GM21515 (cell line): ENCODE results near the gene WNK4.
"Not testable (repeated sequence)": the region's sequence is repeated elsewhere in the genome, so short reads cannot be mapped to it uniquely, and the experiment has no call there.

ENCODE experiments used
- ATAC-seq: cut with Tn5 transposase; IDR thresholded peaks from one replicate; pipeline ENCODE4 v1.9.1; 2021; ENCODE audit not compliant: unreplicated experiment

Gene WNK4

GRCh38 chr17:42779936-42780850 is at the start of gene WNK4:
WNK4 (plus strand) TSS chr17:42780610; CDS start chr17:42780699, 89 bp downstream.
- no peak for ATAC-seq

DNA sequence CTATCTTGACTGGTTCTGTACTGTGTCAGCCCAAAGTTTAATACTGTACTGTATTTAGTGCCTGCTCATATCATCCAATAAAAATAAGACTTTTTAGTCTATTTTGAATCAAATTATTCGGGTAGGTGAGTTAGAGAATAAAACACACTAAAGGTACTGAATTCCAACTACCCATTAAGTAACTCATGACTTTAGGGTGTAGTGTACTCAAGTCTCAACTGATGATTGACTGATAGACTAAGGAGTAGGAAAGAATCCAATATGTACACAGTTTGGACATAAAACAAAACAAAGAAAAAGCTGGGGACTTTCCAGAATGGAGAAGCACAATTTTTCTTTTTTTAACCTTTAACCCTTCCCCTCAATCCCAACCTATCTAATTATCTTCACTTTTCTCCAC is 39.7 kb upstream of the WNK4 start:
- no peak for ATAC-seq

DNA sequence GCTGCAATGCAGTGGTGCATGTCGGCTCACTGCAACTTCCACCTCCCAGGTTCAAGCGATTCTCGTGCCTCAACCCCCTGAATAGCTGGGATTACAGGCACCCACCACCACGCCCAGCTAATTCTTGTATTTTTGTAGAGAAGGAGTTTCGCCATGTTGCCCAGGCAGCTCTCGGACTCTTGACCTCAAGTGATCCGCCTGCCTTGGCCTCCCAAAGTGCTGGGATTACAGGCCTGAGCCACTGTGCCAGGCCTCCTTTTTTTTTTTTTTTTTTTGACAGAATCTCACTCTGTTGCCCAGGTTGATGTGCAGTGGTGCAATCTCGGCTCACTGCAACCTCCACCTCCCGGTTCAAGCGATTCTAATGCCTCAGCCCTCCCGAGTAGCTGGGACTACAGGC is 37.5 kb upstream of the WNK4 start:
- ATAC-seq = not testable (repeated sequence)

- ATAC-seq = no peak
These were observed 36.7 kb upstream of the WNK4 start for GRCh38 chr17:42743595-42744282.

GRCh38 chr17:42744283-42744805 is 36.1 kb upstream of the WNK4 start:
- peak; percentile 18 for ATAC-seq

GRCh38 chr17:42744806-42745617 is 35.4 kb upstream of the WNK4 start, which contains the start of gene EZH1:
EZH1 (minus strand) TSS chr17:42745040; CDS start chr17:42728941, 16,099 bp downstream.
- peak; percentile 81 for ATAC-seq

GRCh38 chr17:42748202-42748907 is 32.1 kb upstream of the WNK4 start:
- no peak for ATAC-seq

DNA sequence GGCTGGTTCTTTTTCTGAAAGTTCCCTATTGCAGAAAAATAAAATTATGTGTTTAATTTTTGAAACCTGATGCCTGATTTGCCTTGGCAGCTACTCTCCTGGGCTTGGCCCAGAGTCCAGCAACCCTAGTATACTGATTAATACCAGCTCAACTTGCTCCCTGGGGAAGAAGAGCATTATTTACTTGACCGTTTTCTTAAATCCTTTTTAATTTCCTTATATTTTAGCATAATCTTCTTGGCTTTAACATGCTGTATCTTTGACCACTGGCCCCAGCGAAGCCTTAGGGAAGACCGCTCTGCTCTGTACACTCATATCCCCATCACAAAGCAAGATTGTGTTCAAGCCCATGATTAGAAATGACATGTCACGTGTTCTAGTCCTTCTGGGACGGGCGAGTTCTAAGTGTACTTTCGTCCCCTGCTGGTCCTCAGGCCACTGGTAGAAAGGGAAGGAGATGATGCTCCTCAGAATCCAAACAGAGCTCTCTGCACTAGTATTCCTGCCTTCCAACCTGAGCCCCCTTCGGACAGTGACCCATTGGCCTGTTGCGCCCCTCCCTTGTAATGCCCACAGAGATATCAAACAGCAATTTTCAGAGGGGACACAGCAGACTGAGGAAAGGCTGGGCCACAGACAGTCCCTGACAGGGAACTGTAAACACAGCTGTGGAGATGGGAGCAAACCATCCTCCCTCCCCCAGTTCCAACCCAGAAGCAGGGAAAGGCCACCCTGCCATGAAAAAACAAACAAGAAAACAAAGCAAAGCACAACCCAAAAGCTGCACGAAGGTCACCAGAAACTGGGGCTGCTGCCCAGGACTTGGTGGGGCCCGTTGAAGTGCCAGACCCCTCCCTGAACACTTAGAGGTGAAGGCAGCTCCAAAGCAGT is 31.3 kb upstream of the WNK4 start:
- ATAC-seq = no peak

DNA sequence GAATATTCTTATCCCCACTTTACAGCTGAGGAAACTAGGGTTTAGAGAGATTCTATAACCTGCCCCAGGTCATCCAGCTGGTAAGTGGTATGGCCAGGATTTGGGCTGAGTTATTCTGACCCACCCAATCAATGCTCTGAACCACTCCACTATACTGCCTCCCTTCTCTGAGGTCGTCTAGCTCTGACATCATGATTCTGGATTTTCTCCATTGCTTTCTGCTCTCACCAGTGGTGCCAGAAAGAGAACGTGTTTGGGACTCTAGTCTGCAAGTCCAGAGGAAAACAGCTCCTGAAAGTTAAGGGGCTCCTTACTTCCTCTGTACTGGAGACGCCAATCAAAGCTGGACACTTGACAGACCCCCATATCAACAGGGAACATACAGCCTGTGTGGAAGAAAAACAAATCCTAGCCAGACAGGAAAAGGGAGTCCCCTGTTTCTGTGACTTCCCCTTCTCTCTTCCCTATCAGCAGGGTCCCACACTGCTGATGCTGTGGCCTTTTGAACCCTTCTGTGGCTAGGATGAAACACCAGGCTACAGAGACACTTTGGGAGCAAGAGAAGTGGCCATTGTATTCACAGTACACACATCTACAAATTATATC is 29.6 kb upstream of the WNK4 start:
- ATAC-seq = no peak

DNA sequence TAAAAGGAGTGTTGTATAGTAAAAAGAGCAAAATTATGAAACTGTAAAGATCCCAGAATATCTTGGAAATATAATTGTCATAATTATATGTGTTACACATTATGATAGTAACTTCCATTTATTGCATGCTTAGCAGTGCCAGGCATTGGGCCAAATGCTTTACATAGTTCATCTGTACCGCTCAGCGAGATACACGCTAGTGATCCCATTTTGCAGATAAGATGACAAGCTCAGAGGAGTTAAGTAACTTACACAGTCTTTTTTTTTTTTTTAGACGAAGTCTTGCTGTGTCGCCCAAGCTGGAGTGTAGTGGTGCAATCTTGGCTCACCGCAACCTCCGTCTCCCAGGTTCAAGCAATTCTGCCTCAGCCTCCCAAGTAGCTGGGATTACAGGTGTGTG is 28.8 kb upstream of the WNK4 start:
- ATAC-seq = no peak

GRCh38 chr17:42754782-42755181 is 25.6 kb upstream of the WNK4 start:
- no peak for ATAC-seq

GRCh38 chr17:42759982-42760651 is 20.3 kb upstream of the WNK4 start:
- ATAC-seq = no peak

DNA sequence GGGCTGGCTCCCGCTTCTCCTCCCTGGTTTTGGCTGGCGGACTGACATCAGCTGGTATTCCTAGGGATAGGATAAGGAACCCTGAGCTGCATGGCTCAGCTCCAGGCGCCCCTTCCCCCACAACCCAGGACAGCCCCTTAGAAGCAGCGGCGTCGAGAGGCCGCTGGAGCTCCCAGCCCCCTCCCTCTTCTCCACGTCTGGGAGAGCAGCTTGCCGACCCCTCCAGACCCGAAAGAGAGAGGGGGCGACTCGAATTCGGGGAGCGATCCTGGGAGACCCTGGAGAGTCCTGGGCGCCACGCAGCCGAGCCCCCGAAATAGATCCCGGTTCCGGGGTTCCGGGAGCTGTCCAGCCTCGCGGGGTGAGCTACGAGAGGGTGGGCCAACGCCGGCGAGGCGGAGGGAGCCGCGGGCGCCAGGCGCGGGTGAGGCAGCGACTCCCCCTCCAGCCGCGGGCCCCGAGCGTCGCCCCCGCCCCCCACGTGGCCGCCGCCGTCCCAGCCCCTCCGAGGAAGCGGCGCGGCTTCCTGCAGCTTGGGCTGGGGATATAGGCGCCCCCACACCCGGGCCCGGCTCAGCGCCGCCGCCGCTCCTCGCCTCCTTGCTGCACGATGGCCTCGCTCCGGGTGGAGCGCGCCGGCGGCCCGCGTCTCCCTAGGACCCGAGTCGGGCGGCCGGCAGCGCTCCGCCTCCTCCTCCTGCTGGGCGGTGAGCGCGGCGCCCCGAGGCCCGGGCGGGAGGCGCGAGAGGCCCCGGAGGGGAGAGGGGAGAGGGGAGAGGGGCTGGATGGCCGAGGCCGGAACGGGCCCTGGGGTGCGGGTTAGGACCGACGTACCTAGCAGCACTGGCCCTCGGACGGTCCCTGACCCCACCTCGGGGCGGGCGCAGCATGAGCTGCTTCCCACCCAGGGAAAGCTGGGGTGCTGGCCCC is 19.5 kb upstream of the WNK4 start, which contains the start of gene RAMP2:
TSS of gene RAMP2 (plus strand) at position 576 of the 930 bp plus-strand sequence. CDS start at position 611, 35 bp downstream.
- ATAC-seq = no peak

DNA sequence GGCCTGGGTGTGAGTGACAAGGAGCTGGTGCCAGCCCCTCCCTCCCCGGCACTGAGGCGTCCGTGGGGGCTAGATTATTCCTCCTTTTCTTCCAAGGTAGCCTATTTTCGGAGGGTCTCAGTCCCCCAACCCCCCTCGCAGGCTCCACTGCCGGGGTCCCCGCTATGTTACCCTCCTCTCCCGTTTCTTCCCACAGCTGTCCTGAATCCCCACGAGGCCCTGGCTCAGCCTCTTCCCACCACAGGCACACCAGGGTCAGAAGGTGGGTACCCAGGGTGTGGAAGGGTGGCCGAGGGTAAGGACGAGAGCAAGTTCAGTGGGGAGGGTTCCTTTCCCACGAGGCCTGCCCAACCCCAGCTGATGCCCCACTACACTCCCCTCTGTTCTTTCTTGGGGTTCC is 18.8 kb upstream of the WNK4 start:
- ATAC-seq = no peak

- no peak for ATAC-seq
These were observed 14.3 kb upstream of the WNK4 start for GRCh38 chr17:42766124-42766523.

GRCh38 chr17:42767512-42767911 is 12.9 kb upstream of the WNK4 start:
- no peak for ATAC-seq

GRCh38 chr17:42768006-42768405 is 12.4 kb upstream of the WNK4 start:
- ATAC-seq = not testable (repeated sequence)
